PC-3 (cell line): ENCODE data around the gene KCTD11. TPM values are rescaled to one million over a fixed set of nuclear protein-coding genes. Genes with fewer than 3 reads are reported as not detected.

ENCODE experiments used
- ATAC-seq: fragments of 200-7000 bp; cut with Tn5 transposase; 2 replicates; pipeline ENCODE4 v1.9.1; 2020; ENCODE audit warnings: mild to moderate bottlenecking, moderate library complexity
- BruUV-seq: library from RNA; stranded (reverse); fragments of 400-500 nt; replicated peaks from 2 replicates; lab custom pipeline; 2021; lab: Mats Ljungman, UMichigan
- CTCF ChIA-PET: fragments of 300-600 bp; sonication (Branson Sonifier 250); formaldehyde crosslinking; loops from one replicate; lab custom pipeline; 2022; ENCODE audit warnings: antibody characterized with exemption; lab: Charles Lee
- POLR2A ChIA-PET: fragments of 300-600 bp; sonication (Branson Sonifier 250); formaldehyde crosslinking; loops from one replicate; lab custom pipeline; 2022; ENCODE audit warnings: antibody characterized with exemption; ENCODE audit not compliant: unreplicated experiment; lab: Charles Lee
- DNase-seq: peaks from one replicate; pipeline ENCODE4 v3.0.0-alpha.2; 2015
- H2AFZ ChIP-seq: fragments of 300-600 bp; sonication (generic); 2 replicates; pipeline ENCODE4 v1.6.0; 2016; ENCODE audit warnings: antibody characterized with exemption, low read length
- H3F3A ChIP-seq: fragments of 300-600 bp; sonication (generic); one replicate; pipeline ENCODE4 v1.6.0; 2017; ENCODE audit warnings: antibody characterized with exemption, low read length, control low read depth, mild to moderate bottlenecking; ENCODE audit not compliant: unreplicated experiment
- H3K27ac ChIP-seq: fragments of 300-600 bp; sonication (generic); 2 replicates; pipeline ENCODE4 v1.5.1; 2016; ENCODE audit warnings: mild to moderate bottlenecking, low read length
- H3K27me3 ChIP-seq: fragments of 300-600 bp; sonication (generic); 2 replicates; pipeline ENCODE4 v1.6.1; 2016; ENCODE audit warnings: low read length, mixed read lengths
- H3K36me3 ChIP-seq: fragments of 300-600 bp; sonication (generic); 2 replicates; pipeline ENCODE4 v1.6.1; 2016; ENCODE audit warnings: low read depth, mixed run types, low read length, mixed read lengths
- H3K4me1 ChIP-seq: fragments of 300-600 bp; sonication (generic); 2 replicates; pipeline ENCODE4 v1.5.1; 2016; ENCODE audit warnings: low read length; ENCODE audit not compliant: insufficient read depth
- H3K4me2 ChIP-seq: fragments of 300-600 bp; sonication (generic); 2 replicates; pipeline ENCODE4 v1.6.0; 2016; ENCODE audit warnings: low read length
- H3K4me3 ChIP-seq: fragments of 300-600 bp; sonication (generic); 2 replicates; pipeline ENCODE4 v1.5.1; 2016; ENCODE audit warnings: mild to moderate bottlenecking, low read length, mixed read lengths
- H3K79me2 ChIP-seq: fragments of 300-600 bp; sonication (generic); 2 replicates; pipeline ENCODE4 v1.6.1; 2017; ENCODE audit warnings: low read length, mixed read lengths
- H3K9ac ChIP-seq: fragments of 300-600 bp; sonication (generic); 2 replicates; pipeline ENCODE4 v1.6.0; 2016; ENCODE audit warnings: mild to moderate bottlenecking, low read length
- H3K9me2 ChIP-seq: fragments of 300-600 bp; sonication (generic); replicated peaks from 2 replicates; pipeline ENCODE4 v1.6.1; 2016; ENCODE audit warnings: mixed run types, low read length, mixed read lengths
- H3K9me3 ChIP-seq: fragments of 300-600 bp; sonication (generic); 2 replicates; pipeline ENCODE4 v1.6.1; 2016; ENCODE audit warnings: low read length, mixed read lengths
- H4K20me1 ChIP-seq: fragments of 300-600 bp; sonication (generic); 2 replicates; pipeline ENCODE4 v1.6.1; 2016; ENCODE audit warnings: low read length, mixed read lengths
- CTCF ChIP-seq: fragments of 300-600 bp; sonication (generic); conservative IDR thresholded peaks from 2 replicates; pipeline ENCODE4 v1.5.1; 2017; ENCODE audit warnings: antibody characterized with exemption, low read depth, mild to moderate bottlenecking, low read length
- EZH2 ChIP-seq: fragments of 300-600 bp; sonication (generic); IDR thresholded peaks from one replicate; pipeline ENCODE4 v1.6.1; 2017; ENCODE audit warnings: antibody characterized with exemption, mild to moderate bottlenecking, low read length; ENCODE audit not compliant: unreplicated experiment
- EZH2phosphoT487 ChIP-seq: fragments of 300-600 bp; sonication (generic); IDR thresholded peaks from 2 replicates; pipeline ENCODE4 v1.6.1; 2018; ENCODE audit warnings: mild to moderate bottlenecking, antibody characterized with exemption, low read length, borderline replicate concordance
- intact Hi-C: fragments of 100-400 bp; cut with micrococcal nuclease; formaldehyde crosslinking; loops from 2 replicates; pipeline ENCODE4 v1.9.0; 2023
- total RNA-seq: library from RNA; depleted of rRNA; stranded (reverse); fragments of >200 nt; gene quantifications from 2 replicates; pipeline ENCODE4 v1.2.3, GENCODE V29; 2014

KCTD11 gene
- total RNA-seq, 1 experiment from 2014 or later = 7.0 TPM

GRCh38 chr17:7394452-7395191, 42.7 kb downstream of the KCTD11 start, which contains the start of gene PLSCR3:
Gene PLSCR3 (minus strand): TSS chr17:7394525. CDS start chr17:7394110, 415 bp downstream.
- Histone ChIP-seq H3K9me2 (no peaks in the 10 kb centered on the region), H3K4me2 (peak within 1 kb of the TSS; percentile 93), H2AFZ (peak within 1 kb of the TSS; percentile 88), H3F3A (no peaks in the 10 kb centered on the region), H3K36me3 (no peaks in the 10 kb centered on the region; the same call in 1 of the 2 replicates), H3K4me3 (peak within 1 kb of the TSS; percentile 91), H4K20me1 (no peaks in the 10 kb centered on the region), H3K9me3 (no peaks in the 10 kb centered on the region), H3K27me3 (no peaks in the 10 kb centered on the region), H3K4me1 (peaks cover 4% of the 10 kb centered on the region; the same call in 1 of the 2 replicates), H3K79me2 (peaks cover 16% of the 10 kb centered on the region), H3K27ac (peak within 1 kb of the TSS; percentile 71), H3K9ac (peak within 1 kb of the TSS; percentile 76)
- peak; percentile 76 for DNase-seq
- ChIA-PET POLR2A (interaction anchor here (1.0 kb wide), 1 partner anchor 9 kb away, joined by 3 read pairs; the partner anchor contains the start of gene TMEM256), CTCF (interaction anchor here (1.4 kb wide), 1 partner anchor 9 kb away, joined by 3 read pairs; the partner anchor contains the start of gene TMEM256)
- TSS peak; percentile 74 for BruUV-seq
- peak; percentile 86 for ATAC-seq
- intact Hi-C loops = loop anchor here (1.0 kb wide), 1 partner anchor 10 kb away; the partner anchor contains the start of gene TMEM256
- no peak for TF ChIP-seq EZH2
- no peak; the same call in 1 of the 2 replicates for TF ChIP-seq CTCF
- TF ChIP-seq EZH2phosphoT487 = no peak

- no peaks in the 10 kb centered on the region for H3K9me2 ChIP-seq
- no peak overlapping the region for H2AFZ ChIP-seq
- ATAC-seq (no peak), DNase-seq (no peak)
- no peaks in the 10 kb centered on the region for H3F3A ChIP-seq
- no peak for TF ChIP-seq EZH2
- TF ChIP-seq CTCF = no peak
- no peak for TF ChIP-seq EZH2phosphoT487
- no TSS peak for BruUV-seq
- no peaks in the 10 kb centered on the region; the same call in 1 of the 2 replicates for H3K36me3 ChIP-seq
- H4K20me1 ChIP-seq = no peaks in the 10 kb centered on the region
- ChIA-PET CTCF (no interaction called here), POLR2A (no interaction called here)
- H3K79me2 ChIP-seq = peaks cover 16% of the 10 kb centered on the region
- H3K4me2 ChIP-seq = no peak overlapping the region
- no peak overlapping the region for H3K9ac ChIP-seq
- intact Hi-C loops = no loop called here
- H3K27ac ChIP-seq = no peak overlapping the region
- no peaks in the 10 kb centered on the region for H3K9me3 ChIP-seq
- H3K27me3 ChIP-seq = no peaks in the 10 kb centered on the region
- H3K4me1 ChIP-seq = peaks cover 4% of the 10 kb centered on the region; the same call in 1 of the 2 replicates
- H3K4me3 ChIP-seq = no peak overlapping the region
Observed at GRCh38 chr17:7396147-7396546, 44.2 kb downstream of the KCTD11 start.

GRCh38 chr17:7398612-7399011, 46.6 kb downstream of the KCTD11 start:
- Histone ChIP-seq H3K27ac (no peak overlapping the region), H3K79me2 (peaks cover 13% of the 10 kb centered on the region), H3K27me3 (no peaks in the 10 kb centered on the region), H3K9me3 (no peaks in the 10 kb centered on the region), H3K4me2 (no peak overlapping the region), H2AFZ (no peak overlapping the region), H3K4me1 (peaks cover 9% of the 10 kb centered on the region), H4K20me1 (no peaks in the 10 kb centered on the region), H3K4me3 (no peak overlapping the region), H3F3A (no peaks in the 10 kb centered on the region), H3K9me2 (no peaks in the 10 kb centered on the region), H3K36me3 (no peaks in the 10 kb centered on the region), H3K9ac (no peak overlapping the region)
- ChIA-PET POLR2A (no interaction called here), CTCF (no interaction called here)
- no TSS peak for BruUV-seq
- TF ChIP-seq CTCF (no peak), EZH2phosphoT487 (no peak), EZH2 (no peak)
- ATAC-seq (no peak), DNase-seq (no peak)
- intact Hi-C loops = no loop called here
